Ecto neural progenitor cell (in vitro differentiated cells): ENCODE results near the gene GNGT1.
A peak's percentile ranks its signal among the peaks of the same experiment; 100 is the strongest.

Source experiments
- DNase-seq: peaks from one replicate; pipeline ENCODE4 v3.0.0-alpha.2; 2018; ENCODE audit warnings: low spot score

The GNGT1 gene

DNA sequence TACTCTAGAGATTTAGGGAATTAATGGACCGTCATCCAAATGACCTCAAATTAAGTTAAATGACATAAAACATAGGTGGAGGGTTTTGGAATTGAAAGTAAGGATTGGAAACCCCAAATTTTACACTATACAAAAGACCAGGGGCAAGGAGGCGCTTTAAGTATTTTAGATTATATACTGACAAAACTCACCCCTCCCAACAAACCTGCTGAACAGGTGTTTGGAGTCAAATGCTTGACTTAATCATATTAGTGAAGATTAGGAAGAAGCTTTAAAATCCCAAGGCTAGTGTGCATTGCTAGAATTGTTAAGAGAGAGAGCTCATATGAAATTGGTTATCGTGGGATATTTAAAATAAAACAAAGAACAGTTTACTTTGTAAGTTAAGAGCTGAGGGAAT is at the start of gene GNGT1:
Gene GNGT1, plus strand, starts transcription at position 301 of the 400 bp plus-strand sequence. CDS start 180 bp downstream, outside the sequence.
- no peak for DNase-seq

DNA sequence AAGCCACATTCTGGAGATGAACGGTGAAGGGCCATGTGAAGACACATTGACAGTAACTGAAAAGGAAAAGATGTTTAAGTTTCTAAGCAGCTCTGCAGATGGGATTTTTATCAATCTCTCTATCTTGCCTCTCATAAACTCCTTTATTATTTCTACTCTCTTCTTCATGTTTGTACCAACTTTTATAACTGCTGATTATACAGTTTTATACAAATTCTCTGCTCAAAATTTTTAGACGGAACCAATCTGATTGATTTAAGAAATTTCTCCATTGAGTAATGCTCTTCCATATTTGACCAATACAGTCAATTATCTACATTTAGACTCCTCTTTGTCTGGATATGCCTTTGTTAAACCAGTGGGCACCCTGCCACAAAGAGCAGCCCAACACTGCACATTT is 47.5 kb upstream of the GNGT1 start:
- no peak for DNase-seq

DNA sequence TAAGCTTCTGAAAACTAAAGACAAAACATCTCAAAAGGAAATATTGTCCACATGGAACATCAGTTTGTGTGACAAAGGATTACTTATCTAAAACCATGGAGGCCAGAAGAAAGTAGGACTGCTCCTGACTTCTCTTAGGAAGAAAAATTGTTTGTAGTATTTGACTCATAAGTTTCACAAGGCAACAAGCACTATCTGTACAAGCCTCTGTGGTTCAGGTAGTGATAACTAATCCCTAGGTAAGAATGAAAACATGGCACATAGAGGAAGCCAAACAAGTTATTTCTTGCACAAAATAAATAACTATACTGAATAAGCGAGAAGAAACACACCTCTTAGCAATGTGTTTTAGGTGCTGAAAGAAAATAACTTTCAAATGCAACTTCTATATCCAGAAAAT is 46.1 kb upstream of the GNGT1 start:
- no peak for DNase-seq

DNA sequence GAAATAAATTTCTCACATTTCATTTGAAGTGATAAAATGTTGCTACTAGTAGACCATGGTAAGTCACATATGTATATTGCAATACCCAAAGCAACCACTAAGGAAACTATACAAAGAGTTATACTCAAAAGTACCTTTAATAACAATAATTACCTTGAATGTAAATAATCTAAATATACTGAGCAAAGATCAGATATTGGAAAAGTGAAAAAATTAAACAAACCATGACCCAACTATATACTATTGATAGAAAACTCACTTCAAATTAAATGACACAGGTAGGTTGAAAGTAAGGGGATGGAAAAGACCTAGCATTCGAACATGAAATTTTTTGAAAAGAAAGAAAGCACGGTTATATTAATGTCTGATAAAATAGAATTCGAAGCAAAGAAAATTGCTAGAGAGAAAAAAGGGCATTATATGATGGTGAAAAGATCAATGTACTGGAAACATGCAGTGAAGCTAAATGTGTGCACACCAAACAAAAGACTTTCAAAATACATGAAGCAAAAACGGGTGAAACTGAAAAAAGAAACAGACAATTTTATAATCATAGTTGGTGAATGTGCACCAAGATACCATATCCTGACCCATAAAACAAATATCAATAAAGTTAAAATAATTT is 44.9 kb upstream of the GNGT1 start:
- DNase-seq: no peak

DNA sequence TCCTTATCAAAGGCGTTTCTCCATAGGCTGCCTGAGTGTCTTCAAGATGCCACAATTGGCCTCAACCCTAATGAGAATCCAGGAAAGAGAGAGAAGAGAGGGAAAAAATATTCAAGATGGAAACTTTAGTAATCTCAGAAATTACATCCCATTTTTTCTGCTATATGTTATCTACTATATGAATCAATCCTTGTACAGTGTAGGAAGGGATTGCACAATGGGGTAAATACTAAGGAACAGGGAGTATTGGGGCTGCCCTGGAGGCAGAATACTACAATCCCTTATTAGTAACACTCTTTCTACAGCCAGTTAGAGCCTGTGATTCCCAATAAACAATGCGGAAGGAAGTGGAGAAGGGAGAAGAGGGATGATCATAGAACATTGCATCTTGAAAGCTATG is 43.7 kb upstream of the GNGT1 start:
- DNase-seq: no peak

DNA sequence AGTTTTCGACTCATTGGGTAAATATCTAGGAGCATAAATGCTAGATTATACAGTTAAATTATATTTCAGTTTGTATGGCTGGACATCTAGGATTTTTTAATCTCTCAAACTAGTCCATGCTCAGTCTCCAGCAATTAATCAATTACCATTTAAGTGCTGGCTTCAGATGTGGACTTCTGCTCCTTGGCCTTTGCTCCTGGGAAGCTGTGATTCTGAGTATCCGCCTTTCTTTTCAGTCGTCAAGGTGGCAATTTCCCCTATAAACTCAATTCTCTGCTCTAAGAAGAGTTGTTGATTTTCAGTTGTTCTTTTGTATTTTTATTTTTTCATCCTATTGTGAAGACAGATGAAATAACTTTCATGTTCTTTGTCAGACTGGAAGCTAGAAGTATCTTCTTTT is 39.5 kb upstream of the GNGT1 start:
- no peak for DNase-seq

DNA sequence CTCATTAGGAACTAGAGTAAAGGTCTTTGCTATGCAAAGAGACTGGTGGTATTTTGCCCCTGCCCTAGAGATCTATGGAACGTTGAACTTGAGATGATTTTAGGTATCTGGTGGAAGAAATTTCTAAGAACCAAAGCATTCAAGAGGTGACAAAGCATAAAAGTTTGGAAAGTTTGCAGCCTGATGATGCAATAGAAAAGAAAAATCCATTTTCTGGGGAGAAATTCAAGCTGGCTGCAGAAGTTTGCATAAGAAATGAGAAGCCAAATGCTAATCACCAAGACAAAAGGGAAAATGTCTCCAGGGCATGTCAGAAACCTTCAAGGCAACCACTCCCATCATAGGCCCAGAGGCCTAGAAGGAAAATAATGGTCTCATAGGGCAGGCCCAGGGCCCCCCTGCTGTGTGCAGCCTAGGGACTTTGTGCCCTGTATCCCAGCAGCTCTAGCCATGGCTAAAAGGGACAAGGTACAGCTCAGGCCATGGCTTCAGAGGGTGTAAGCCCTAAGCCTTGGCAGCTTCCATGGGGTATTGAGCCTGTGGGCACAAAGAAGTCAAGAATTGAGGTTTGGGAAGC is 32.3 kb upstream of the GNGT1 start:
- DNase-seq: no peak

DNA sequence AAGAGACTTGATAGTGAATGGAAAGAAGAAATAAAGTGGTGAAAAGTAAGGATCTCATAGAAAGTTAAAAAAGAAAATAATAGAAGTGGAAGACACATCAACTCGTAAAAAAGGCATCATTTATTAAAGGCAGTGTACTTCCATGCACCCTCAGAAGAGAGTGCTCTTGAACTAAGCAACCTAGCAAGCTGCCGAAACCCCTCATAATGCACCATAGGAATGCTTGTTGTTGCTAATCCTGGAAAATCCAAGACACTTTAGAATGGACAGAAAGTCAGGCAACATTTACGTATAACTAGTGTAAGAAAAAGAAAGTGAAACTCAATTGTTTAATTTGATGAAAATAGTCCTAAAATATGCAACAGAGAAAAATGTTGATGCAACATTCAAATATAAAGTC is 28.6 kb upstream of the GNGT1 start:
- no peak for DNase-seq

DNA sequence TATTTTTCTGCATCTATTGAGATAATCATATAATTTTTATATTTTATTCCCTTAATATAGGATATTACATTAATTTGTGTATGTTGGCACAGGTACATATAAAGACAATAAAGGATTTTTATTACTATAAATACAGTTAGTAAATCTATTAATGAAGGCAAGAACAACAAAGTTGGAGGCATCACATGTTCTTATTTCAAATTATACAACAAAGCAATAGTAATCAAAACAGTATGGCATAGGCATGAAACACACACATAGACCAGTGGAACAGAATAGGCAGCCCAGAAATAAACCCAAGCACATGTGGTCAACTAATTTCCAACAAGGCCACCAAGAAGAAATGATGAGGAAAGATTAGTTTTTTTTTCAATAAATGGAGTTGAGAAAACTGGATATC is 27.0 kb upstream of the GNGT1 start:
- no peak for DNase-seq

DNA sequence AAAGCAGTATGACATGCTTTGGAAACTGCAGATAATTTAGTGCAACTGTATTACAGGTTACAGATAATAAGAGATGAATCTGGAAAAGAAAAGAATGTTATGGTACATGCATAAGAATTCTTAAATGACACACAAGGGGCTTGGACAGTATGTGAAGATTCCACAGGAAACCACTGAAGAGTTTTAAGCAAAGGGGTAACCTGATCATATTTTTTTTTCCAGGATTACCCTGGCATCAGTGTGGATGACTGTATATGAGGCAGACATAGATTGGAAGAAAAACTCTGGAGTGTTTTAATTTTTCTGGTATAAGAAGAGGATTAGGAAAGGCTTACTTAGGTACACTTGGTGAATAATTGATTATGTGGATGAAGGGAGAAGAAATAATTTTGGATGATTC is 23.9 kb upstream of the GNGT1 start:
- no peak for DNase-seq

DNA sequence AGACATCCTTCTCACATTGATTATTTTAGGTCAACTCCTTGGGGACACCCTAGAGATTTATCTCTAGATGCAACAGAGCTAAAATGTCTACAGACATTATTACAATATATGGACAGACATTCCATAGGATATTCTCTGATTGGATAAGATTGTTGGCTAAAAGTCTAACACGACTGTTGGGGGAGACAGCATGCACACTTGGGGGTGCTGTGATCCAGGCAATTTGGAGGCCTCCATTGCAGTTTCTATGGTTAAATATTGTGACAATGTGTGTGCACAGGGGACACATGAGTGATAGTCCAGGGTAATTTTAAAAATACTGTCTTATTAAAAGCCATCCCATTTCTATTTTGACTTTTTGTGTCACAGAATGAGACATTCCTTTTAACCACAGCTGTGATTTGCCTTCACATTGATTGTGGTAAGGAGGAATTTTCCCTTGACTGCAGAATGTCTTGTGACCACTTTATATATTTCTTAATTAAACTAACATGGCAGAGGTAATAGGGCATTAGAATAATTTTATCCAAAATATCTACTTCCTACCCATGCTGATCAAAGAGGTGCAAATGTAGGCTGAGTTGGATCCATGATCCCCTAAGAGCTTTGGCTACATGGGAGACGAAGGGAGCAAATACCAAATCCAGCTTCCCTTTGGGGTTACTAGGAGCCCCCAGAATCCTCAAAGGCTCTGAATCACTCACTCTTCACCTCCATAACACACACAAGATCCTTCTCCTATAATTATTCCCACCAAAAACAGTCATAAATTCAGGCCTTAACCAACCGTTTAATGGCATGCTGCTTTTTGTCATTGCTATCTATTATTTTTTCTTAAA is 23.1 kb upstream of the GNGT1 start:
- DNase-seq: no peak

DNA sequence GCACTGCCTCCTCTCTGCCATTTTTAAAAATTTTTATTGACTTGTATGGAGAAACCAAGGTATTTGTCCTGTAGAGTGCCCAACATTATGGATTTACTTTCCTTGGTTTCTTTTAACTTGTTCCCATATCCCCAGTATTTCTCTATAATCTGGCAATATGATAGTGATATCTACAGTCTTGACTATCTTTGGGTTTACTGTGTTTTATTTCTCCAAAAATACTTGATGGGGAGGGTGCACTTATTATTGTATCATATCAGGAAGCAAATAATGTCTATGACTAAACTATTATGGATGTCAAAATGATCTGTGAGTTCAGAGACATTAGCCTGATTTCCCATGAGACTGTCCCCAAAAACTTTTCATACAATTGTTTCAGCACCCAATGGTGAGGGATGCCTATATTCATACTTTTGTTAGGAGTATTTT is 22.4 kb upstream of the GNGT1 start:
- no peak for DNase-seq

DNA sequence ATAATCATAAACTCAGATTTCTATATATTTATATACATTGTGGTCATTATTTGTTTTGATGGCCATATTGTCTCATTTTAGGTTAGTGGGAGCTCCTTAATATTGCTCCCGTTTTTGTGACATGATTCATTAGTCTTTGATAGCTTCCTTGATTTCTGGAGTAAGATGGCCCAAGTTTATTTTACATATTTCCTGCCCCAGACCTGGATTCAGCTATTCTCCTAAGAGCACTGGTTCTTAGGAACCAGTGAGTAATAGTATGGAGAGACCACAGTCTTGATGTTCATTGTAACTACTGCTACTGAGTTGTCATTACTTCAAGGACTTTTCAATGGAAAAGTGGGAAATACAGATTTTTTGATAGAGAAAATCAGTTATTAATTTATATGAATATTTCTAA is 21.8 kb upstream of the GNGT1 start:
- no peak for DNase-seq

DNA sequence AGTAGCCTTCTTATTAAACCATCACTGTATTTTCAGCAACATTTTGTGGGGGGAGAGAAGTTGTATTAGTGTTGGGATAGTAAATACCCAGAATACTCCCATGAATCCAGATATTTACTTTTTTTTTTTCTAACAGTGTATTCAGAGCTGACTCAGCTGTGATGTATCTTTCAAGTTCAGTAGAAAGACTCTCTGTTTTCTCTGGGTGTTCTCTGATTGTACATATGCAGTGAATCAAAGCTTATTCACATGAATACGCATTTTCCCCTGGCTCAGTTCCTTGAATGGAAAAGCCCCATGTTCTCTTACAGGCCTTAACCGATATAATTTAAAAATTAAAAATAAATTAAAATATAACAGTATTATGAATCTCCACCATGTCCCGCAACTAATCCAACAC is 17.1 kb upstream of the GNGT1 start:
- no peak for DNase-seq

DNA sequence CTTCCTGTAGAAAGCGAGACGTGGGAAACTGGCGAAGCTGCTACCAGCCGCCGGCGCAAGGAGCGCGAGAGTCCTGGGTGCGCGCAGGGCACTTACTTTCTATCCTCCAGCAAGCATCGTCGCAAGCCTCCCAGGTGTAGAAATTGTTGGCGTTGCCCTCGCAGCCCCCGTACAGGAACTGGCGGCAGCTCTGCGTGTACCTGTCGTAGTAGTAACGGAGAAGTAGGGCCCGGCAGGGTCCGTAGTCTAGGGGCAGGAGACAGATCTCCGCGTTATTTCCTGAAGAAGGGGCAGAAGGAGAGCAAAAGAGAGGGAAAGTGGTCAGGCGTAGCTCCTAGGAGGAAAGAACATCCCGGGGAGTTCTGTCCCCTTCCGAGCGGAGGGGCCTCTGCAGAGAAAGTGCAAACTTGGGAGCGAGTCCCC is 16.3 kb upstream of the GNGT1 start:
- DNase-seq: peak; percentile 63

DNA sequence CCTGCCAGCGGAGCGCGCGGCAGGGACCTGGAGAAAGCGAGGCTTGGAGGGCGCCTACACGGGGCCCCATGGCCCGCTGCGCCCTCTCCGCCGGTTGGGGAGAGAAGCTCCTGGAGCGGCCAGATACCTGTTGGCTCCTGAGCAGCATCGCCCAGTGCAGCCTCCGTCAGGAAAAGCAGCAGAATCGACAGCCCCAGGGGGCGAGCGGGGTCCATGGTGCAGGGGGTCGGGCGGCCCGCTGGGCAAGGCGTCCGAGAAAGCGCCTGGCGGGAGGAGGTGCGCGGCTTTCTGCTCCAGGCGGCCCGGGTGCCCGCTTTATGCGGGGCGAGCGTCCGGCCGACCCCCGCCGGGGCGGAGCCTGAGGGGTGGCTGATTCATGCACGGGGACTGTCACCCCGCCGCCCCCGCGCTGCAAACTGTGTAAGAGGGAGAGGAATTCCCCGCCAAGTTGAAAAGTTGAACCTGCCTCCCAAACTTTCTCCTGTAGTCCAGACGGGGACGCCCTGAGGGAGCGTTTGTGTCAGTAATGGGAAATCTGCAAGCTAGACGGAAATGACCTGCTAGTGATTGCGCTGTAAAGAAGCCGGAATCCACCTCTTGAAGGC is 15.8 kb upstream of the GNGT1 start, which contains the start of gene TFPI2:
Gene TFPI2, minus strand, starts transcription at position 290 of the 605 bp plus-strand sequence. Its CDS starts 75 bp downstream, at position 215.
- DNase-seq: peak; percentile 70

DNA sequence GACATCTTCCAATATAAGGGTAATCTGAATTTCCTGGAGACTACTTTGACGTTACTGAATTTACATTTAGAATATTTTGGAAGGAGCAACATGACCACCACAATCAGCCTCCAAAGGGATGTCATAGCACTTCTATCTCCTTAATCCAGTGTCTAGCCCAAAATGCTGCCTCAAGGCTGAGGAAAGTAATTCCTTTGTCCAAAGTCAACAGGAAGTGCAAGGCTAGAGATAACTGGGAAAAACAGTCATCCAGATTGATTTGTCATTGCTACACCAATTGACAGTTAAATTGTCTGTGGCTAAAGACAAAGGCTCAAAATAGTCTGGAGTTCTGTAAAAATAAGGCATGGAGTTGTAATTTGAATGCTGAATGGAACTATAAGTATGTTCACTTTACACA is 11.9 kb upstream of the GNGT1 start:
- DNase-seq: no peak

DNA sequence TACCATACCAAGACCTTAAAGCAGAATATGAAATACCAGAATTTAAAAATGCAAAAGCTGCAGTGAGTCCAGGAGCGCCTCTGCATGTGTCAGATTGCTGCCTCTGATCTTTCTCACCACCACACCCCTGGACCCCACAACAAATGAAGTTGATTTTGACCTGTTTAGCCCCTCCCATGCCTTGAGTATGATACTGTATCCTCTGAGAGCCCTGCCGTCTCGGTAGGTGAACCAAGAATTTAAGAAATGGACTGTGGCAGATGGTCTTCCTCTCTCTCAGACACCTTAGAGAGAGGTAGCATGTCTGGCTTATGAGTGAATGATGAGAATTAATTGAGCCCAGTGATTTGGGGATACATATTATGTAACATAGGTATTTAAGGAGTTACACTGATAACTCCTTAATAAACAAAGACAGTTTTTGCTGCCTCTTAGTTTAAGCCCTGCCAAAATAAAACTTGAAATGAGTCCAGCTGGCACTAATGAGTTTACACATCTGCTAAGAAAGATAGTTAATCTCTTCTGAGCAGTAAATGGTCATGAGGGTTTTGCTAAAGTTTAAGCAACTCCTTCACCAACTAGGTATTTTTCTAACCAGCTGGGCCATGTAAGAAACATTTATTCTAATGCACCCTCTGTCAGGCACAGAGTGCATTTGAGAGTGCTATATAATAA is 11.3 kb upstream of the GNGT1 start:
- DNase-seq: no peak

DNA sequence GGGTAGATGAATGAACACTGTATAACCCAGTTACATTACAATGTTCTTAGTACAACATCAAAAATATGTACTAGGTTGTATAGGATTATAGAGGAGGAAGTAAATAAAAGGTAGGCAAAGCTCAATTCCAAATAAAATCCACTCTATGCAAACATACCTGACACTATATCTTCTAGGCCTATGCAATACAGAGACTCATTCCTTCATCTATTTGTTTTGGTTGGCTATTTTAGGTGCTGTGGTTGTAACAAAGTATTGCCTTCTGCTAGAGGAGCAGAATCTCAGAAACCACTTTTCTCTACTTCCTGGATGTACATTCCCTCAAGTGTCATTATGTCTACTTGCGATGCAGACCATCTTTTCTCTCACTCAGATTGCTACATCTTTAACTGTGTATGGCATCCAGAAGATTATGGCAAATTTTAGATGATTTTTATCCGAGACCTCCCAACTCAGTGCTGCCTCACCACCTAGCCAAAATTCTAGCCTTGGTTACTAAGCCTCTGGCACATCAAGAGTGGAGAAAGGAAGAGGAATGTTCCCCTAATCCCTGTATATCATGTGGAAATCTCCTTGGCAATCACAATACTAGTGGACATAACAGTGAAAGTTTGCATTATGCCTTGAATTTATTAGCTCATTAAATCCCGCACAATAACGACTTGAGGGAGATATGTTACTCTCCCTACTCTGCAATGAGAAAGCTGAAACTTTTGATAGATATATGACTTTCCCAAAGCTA is 10.3 kb upstream of the GNGT1 start:
- no peak for DNase-seq

DNA sequence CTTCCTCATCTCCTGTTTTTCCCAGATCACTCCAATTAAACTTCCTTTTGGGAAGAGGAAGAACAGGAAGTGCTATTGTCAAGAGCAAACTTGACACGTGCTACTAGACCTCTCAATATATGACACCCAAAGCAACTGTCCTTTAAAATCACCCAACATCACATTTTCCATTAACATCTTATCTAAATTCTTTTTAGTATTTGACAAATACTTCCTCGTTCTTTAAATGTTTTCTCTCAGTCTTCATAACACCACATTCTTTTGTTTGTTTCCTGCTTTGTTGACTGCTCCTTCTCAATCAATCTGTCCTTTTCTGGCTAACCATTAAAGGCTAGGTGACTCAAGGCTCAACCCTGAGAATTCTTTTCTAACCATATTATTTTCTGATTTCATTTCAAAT is 8.7 kb upstream of the GNGT1 start:
- DNase-seq: no peak

DNA sequence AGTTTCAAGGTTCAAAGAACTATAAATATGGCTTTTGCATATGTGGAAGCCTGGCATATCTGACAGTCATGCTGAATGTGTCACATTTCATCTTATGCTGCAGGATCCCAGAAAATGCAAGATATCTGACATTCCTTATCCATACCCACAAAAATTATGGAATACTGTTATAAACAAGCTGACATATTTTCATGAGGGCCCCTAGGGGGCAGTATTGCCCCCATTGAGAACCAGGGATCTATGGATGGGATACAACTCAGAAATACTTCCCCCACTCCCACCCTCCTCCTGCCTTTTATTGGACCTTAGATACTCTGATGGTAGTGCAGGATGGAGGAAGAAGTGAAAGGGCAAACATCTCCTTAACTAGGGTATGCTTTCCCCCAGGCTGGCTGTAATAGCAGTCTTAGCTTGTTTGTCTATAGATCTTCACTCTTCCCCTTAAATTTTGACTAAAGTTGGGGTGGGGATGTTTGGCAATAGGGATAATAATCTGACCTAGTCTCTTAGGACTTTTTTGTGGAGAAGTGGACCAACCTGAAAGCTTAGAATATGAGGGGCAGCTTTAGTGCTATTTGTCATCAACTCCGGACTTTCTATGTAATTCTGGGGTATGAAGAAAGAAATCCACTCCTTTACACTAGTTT is 3.5 kb upstream of the GNGT1 start:
- no peak for DNase-seq
